NB4 (cell line): ENCODE measurements around the gene COL2A1.

Experiments used
- POLR2A ChIP-seq: IDR thresholded peaks from 2 replicates; pipeline ENCODE4 v1.6.1; 2011; ENCODE audit warnings: mild to moderate bottlenecking; ENCODE audit not compliant: insufficient read length; ENCODE audit errors: extremely low read depth
- TF ChIP-seq, protein P1 (sequence below): IDR thresholded peaks from one replicate; pipeline ENCODE4 v1.5.1; 2012; ENCODE audit warnings: low read depth, low read length
- TF ChIP-seq, protein P2 (sequence below): IDR thresholded peaks from 2 replicates; pipeline ENCODE4 v1.6.1; 2011; ENCODE audit warnings: low read depth, low read length

DNA sequence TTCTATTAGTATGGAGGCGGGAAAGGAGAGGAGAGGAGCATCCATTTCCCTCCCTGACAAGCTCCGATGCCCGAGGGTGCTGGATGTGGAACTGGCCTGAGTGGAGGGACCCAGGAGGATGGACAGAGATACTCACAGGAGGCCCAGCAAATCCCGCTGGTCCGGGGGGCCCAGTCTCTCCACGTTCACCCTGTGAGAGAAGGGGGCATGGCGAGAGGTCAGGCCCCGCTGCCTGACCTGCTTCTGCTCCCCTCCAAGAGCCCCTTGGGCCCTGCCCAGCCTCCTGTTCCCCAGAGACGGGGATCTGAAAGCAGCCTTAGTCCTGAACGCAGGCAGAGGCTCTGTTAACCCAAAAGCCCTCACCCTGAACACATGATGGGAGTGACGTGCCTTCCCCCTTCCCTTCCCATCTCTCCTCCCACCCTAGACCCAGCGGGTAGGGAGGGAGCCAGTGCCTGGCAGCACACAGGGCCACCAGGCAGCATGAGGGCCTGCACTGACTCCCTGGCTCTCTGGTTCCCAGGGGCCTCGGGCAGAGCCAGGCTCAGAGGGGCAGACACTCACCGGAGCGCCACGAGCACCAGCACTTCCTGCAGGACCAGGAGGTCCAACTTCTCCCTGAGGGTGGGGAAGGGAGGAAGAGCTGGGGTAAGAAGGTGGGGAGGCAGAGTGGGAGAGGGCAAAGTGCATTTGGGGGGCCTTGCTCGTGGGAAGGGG lies 23.3 kb downstream of the COL2A1 start:
- no peak for TF ChIP-seq POLR2A
- TF ChIP-seq, protein P1, sequence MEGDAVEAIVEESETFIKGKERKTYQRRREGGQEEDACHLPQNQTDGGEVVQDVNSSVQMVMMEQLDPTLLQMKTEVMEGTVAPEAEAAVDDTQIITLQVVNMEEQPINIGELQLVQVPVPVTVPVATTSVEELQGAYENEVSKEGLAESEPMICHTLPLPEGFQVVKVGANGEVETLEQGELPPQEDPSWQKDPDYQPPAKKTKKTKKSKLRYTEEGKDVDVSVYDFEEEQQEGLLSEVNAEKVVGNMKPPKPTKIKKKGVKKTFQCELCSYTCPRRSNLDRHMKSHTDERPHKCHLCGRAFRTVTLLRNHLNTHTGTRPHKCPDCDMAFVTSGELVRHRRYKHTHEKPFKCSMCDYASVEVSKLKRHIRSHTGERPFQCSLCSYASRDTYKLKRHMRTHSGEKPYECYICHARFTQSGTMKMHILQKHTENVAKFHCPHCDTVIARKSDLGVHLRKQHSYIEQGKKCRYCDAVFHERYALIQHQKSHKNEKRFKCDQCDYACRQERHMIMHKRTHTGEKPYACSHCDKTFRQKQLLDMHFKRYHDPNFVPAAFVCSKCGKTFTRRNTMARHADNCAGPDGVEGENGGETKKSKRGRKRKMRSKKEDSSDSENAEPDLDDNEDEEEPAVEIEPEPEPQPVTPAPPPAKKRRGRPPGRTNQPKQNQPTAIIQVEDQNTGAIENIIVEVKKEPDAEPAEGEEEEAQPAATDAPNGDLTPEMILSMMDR = no peak
- TF ChIP-seq, protein P2, sequence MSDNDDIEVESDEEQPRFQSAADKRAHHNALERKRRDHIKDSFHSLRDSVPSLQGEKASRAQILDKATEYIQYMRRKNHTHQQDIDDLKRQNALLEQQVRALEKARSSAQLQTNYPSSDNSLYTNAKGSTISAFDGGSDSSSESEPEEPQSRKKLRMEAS = no peak
